SU-DHL-6 (cell line): ENCODE results near the gene LYSMD1.

Source experiments
- H2AFZ ChIP-seq: fragments of 200-600 bp; sonication (generic); 2 replicates; pipeline ENCODE4 v1.6.1; 2014; ENCODE audit warnings: low read depth, mild to moderate bottlenecking, moderate library complexity, mixed read lengths, antibody characterized with exemption, low read length; ENCODE audit not compliant: severe bottlenecking
- H3F3A ChIP-seq: fragments of 200-600 bp; shearing (Covaris generic); 2 replicates; pipeline ENCODE4 v1.6.0; 2016; ENCODE audit warnings: antibody characterized with exemption, mild to moderate bottlenecking; ENCODE audit not compliant: insufficient read depth
- H3K27ac ChIP-seq: fragments of 200-600 bp; sonication (generic); 2 replicates; pipeline ENCODE4 v1.5.1; 2016; ENCODE audit warnings: low read depth, mild to moderate bottlenecking, low read length, moderate library complexity, mixed read lengths
- H3K27me3 ChIP-seq: fragments of 200-600 bp; sonication (generic), shearing (Covaris generic); 2 replicates; pipeline ENCODE4 v1.6.0; 2014; ENCODE audit warnings: mild to moderate bottlenecking, low read length
- H3K36me3 ChIP-seq: fragments of 200-600 bp; sonication (generic); 2 replicates; pipeline ENCODE4 v1.6.1; 2014; ENCODE audit warnings: mild to moderate bottlenecking, low read length, mixed read lengths
- H3K4me2 ChIP-seq: fragments of 300-600, 200-600 bp; shearing (Covaris generic), sonication (generic); 2 replicates; pipeline ENCODE4 v1.6.0; 2014; ENCODE audit warnings: low read length, low read depth, mild to moderate bottlenecking; ENCODE audit not compliant: poor library complexity, severe bottlenecking
- H3K4me3 ChIP-seq: fragments of 200-600 bp; sonication (generic); 2 replicates; pipeline ENCODE4 v1.5.1; 2014; ENCODE audit warnings: antibody characterized with exemption, low read length, mild to moderate bottlenecking, mixed read lengths; ENCODE audit not compliant: insufficient read depth, poor library complexity, severe bottlenecking
- H3K79me2 ChIP-seq: fragments of 200-600 bp; sonication (generic); 2 replicates; pipeline ENCODE4 v1.6.1; 2014; ENCODE audit warnings: mild to moderate bottlenecking, low read length, moderate library complexity; ENCODE audit not compliant: insufficient read depth
- H3K9ac ChIP-seq: fragments of 200-600 bp; sonication (generic); 2 replicates; pipeline ENCODE4 v1.7.0; 2014; ENCODE audit warnings: mild to moderate bottlenecking, low read length
- H3K9me2 ChIP-seq: fragments of 200-600 bp; sonication (generic); replicated peaks from 2 replicates; pipeline ENCODE4 v1.6.1; 2014; ENCODE audit warnings: low read length; ENCODE audit not compliant: insufficient read depth
- H3K9me3 ChIP-seq: fragments of 200-600 bp; sonication (generic); 2 replicates; pipeline ENCODE4 v1.6.1; 2014; ENCODE audit warnings: low read length, mixed read lengths; ENCODE audit not compliant: insufficient read depth
- H4K20me1 ChIP-seq: fragments of 200-600 bp; sonication (generic); 2 replicates; pipeline ENCODE4 v1.6.1; 2014; ENCODE audit warnings: low read depth, mild to moderate bottlenecking, antibody characterized with exemption, low read length, moderate library complexity, mixed read lengths
- CTCF ChIP-seq: fragments of 200-600 bp; sonication (generic); IDR thresholded peaks from one replicate; pipeline ENCODE4 v1.5.1; 2017; ENCODE audit warnings: antibody characterized with exemption, mild to moderate bottlenecking, low read length, moderate library complexity; ENCODE audit not compliant: insufficient read depth, poor library complexity, severe bottlenecking
- EZH2phosphoT487 ChIP-seq: fragments of 200-600 bp; sonication (generic), shearing (Covaris generic); conservative IDR thresholded peaks from 2 replicates; pipeline ENCODE4 v1.6.1; 2018; ENCODE audit warnings: mild to moderate bottlenecking, antibody characterized with exemption, low read length, moderate library complexity, mixed read lengths

Gene LYSMD1

GRCh38 chr1:151158751-151159251 is 6.9 kb downstream of the LYSMD1 start:
- H3K9me2 ChIP-seq, result no peaks in the 10 kb centered on the region
- H4K20me1 ChIP-seq, result no peaks in the 10 kb centered on the region
- no peaks in the 10 kb centered on the region for H3K79me2 ChIP-seq
- H3F3A ChIP-seq, result 0 out of 2 replicates have a peak, but pooled peaks cover 5% of the 10 kb centered on the region
- H3K27ac ChIP-seq, result no peak overlapping the region
- H3K36me3 ChIP-seq, result no peaks in the 10 kb centered on the region
- no peaks in the 10 kb centered on the region for H3K27me3 ChIP-seq
- H3K4me3 ChIP-seq, result no peak overlapping the region
- H2AFZ ChIP-seq, result no peak overlapping the region
- no peak overlapping the region for H3K4me2 ChIP-seq
- TF ChIP-seq CTCF (no peak), EZH2phosphoT487 (no peak)
- H3K9ac ChIP-seq, result no peak overlapping the region
- H3K9me3 ChIP-seq, result no peaks in the 10 kb centered on the region

GRCh38 chr1:151158326-151158725 is 7.4 kb downstream of the LYSMD1 start:
- no peaks in the 10 kb centered on the region for H4K20me1 ChIP-seq
- H3F3A ChIP-seq, result 0 out of 2 replicates have a peak, but pooled peaks cover 5% of the 10 kb centered on the region
- no peaks in the 10 kb centered on the region for H3K27me3 ChIP-seq
- H3K4me3 ChIP-seq, result no peak overlapping the region
- H3K36me3 ChIP-seq, result no peaks in the 10 kb centered on the region
- no peak overlapping the region for H2AFZ ChIP-seq
- H3K27ac ChIP-seq, result no peak overlapping the region
- no peaks in the 10 kb centered on the region for H3K9me2 ChIP-seq
- H3K9me3 ChIP-seq, result no peaks in the 10 kb centered on the region
- TF ChIP-seq EZH2phosphoT487 (no peak), CTCF (no peak)
- no peaks in the 10 kb centered on the region for H3K79me2 ChIP-seq
- H3K4me2 ChIP-seq, result no peak overlapping the region
- H3K9ac ChIP-seq, result no peak overlapping the region

GRCh38 chr1:151157067-151157531 is 8.6 kb downstream of the LYSMD1 start:
- H3K27ac ChIP-seq, result no peak overlapping the region

More at GRCh38 chr1:151157067-151157531, 8.6 kb downstream of the LYSMD1 start:
- Histone ChIP-seq H3K9me2 (no peaks in the 10 kb centered on the region), H3K27me3 (no peaks in the 10 kb centered on the region), H3K9me3 (no peaks in the 10 kb centered on the region), H3K4me2 (peak overlapping the region; percentile 45), H3K79me2 (no peaks in the 10 kb centered on the region), H3K9ac (peak overlapping the region; percentile 19; the same call in 1 of the 2 replicates), H4K20me1 (no peaks in the 10 kb centered on the region), H3K36me3 (no peaks in the 10 kb centered on the region), H3K4me3 (no peak overlapping the region), H2AFZ (no peak overlapping the region), H3F3A (0 out of 2 replicates have a peak, but pooled peaks cover 5% of the 10 kb centered on the region)
- TF ChIP-seq EZH2phosphoT487 (no peak), CTCF (no peak)
